Activated T-cell treated with anti-CD3 and anti-CD28 coated beads, Interleukin-2, amount 50 U/mL, for 4 hours (primary cell): ENCODE measurements around the gene CBY2. TPM values are rescaled to one million over a fixed set of nuclear protein-coding genes. Genes with fewer than 3 reads are reported as not detected.

Experiments used
- ATAC-seq, 2 donors: fragments of 200-7000 bp; cut with Tn5 transposase; one replicate each; pipeline ENCODE4 v1.10.0; 2021
- DNase-seq: peaks from one replicate; pipeline ENCODE4 v3.0.0-alpha.2; 2020
- H3K27me3 Mint-ChIP-seq: one replicate; pipeline ENCODE4 v1.8.0; 2021; ENCODE audit warnings: low read depth, mixed read lengths
- H3K36me3 Mint-ChIP-seq: one replicate; pipeline ENCODE4 v1.8.0; 2022; ENCODE audit warnings: mixed read lengths; ENCODE audit not compliant: insufficient read depth
- H3K4me1 Mint-ChIP-seq: one replicate; pipeline ENCODE4 v1.8.0; 2021; ENCODE audit warnings: low read depth, mixed read lengths
- H3K4me3 Mint-ChIP-seq: one replicate; pipeline ENCODE4 v1.8.0; 2021; ENCODE audit warnings: mild to moderate bottlenecking, moderate library complexity, mixed read lengths
- H3K9me3 Mint-ChIP-seq: one replicate; pipeline ENCODE4 v1.8.0; 2021; ENCODE audit warnings: mixed read lengths
- total RNA-seq, 3 donors: library from RNA; stranded (reverse); gene quantifications; one replicate each; pipeline ENCODE4 v1.2.1, GENCODE V29; 2021

CBY2 gene
- total RNA-seq, 3 donors from 2014 or later, result not detected

DNA sequence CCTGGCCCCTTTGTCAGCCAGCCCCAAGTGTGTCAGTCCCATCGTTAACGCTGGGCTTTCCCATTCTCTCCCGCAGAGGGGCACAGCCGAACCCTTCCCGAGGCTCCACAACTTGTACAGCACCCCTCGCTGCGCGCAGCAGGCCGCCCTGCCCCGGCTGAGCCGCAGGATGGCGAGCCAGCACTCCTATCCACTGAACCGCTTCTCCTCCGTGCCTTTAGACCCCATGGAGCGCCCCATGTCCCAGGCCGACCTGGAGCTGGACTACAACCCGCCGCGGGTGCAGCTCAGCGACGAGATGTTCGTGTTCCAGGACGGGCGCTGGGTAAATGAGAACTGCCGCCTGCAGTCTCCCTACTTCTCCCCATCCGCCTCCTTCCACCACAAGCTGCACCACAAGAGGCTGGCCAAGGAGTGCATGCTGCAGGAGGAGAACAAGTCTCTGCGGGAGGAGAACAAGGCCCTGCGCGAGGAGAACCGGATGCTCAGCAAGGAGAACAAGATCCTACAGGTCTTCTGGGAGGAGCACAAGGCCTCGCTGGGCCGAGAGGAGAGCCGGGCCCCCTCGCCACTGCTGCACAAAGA lies 11.1 kb downstream of the CBY2 start:
- no peaks in the 10 kb centered on the region for H3K4me1 Mint-ChIP-seq
- ATAC-seq, result no peak
- no peaks in the 10 kb centered on the region for H3K9me3 Mint-ChIP-seq
- no peak overlapping the region for H3K4me3 Mint-ChIP-seq
- no peak for DNase-seq
- H3K27me3 Mint-ChIP-seq, result peaks cover 4% of the 10 kb centered on the region
- no peaks in the 10 kb centered on the region for H3K36me3 Mint-ChIP-seq

DNA sequence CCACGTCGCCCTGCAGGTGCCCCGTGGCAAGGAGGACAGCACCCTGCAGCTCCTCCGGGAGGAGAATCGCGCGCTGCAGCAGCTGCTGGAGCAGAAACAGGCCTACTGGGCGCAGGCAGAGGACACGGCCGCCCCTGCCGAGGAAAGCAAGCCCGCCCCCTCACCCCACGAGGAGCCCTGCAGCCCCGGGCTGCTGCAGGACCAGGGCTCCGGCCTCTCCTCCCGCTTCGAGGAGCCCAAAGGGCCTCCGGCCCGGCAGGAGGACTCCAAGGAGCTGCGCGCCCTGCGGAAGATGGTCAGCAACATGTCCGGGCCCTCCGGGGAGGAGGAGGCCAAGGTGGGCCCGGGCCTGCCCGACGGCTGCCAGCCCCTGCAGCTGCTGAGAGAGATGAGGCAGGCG lies 11.6 kb downstream of the CBY2 start:
- DNase-seq (no peak), ATAC-seq (no peak)
- no peaks in the 10 kb centered on the region for H3K36me3 Mint-ChIP-seq
- H3K9me3 Mint-ChIP-seq, result no peaks in the 10 kb centered on the region
- no peak overlapping the region for H3K4me3 Mint-ChIP-seq
- H3K27me3 Mint-ChIP-seq, result peaks cover 4% of the 10 kb centered on the region
- H3K4me1 Mint-ChIP-seq, result no peaks in the 10 kb centered on the region

- Mint-ChIP-seq H3K27me3 (peaks cover 4% of the 10 kb centered on the region), H3K4me3 (no peak overlapping the region), H3K9me3 (no peaks in the 10 kb centered on the region), H3K4me1 (no peaks in the 10 kb centered on the region), H3K36me3 (no peaks in the 10 kb centered on the region)
- ATAC-seq (no peak), DNase-seq (no peak)
Observed at GRCh38 chr13:45714170-45714569, 12.1 kb downstream of the CBY2 start.

GRCh38 chr13:45715351-45715750 lies 13.2 kb downstream of the CBY2 start:
- no peaks in the 10 kb centered on the region for H3K4me1 Mint-ChIP-seq
- DNase-seq (no peak), ATAC-seq (no peak)
- H3K9me3 Mint-ChIP-seq, result no peaks in the 10 kb centered on the region
- H3K4me3 Mint-ChIP-seq, result no peak overlapping the region
- no peaks in the 10 kb centered on the region for H3K36me3 Mint-ChIP-seq
- H3K27me3 Mint-ChIP-seq, result peaks cover 4% of the 10 kb centered on the region

DNA sequence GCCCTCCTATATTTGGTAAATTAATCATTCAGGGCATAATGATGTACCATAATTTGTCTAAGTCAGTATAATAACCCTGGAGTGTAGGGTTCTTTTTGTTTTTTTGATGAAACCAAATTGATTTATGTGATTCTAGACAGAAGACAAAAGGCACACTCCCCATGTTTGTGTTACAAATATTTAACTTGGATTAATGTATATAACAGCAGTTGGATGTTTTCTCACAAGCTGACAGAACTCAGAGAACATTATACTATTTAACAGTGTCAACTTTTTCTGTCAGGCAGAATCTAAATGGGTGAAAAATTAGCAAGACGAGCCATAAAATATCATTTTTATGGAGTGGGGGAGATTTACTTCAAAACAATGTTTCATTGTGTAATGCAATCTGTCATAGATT lies 15.2 kb downstream of the CBY2 start:
- no peaks in the 10 kb centered on the region for H3K36me3 Mint-ChIP-seq
- H3K27me3 Mint-ChIP-seq, result peaks cover 5% of the 10 kb centered on the region
- H3K4me1 Mint-ChIP-seq, result no peaks in the 10 kb centered on the region
- no peaks in the 10 kb centered on the region for H3K9me3 Mint-ChIP-seq
- no peak overlapping the region for H3K4me3 Mint-ChIP-seq
- no peak for ATAC-seq
- DNase-seq, result no peak

- Mint-ChIP-seq H3K4me3 (no peak overlapping the region), H3K27me3 (peaks cover 5% of the 10 kb centered on the region), H3K36me3 (no peaks in the 10 kb centered on the region), H3K9me3 (no peaks in the 10 kb centered on the region), H3K4me1 (no peaks in the 10 kb centered on the region)
- no peak for DNase-seq
- ATAC-seq, result no peak
Observed at GRCh38 chr13:45718063-45718462, 15.9 kb downstream of the CBY2 start.

GRCh38 chr13:45718992-45719391 lies 16.9 kb downstream of the CBY2 start:
- DNase-seq, result no peak
- Mint-ChIP-seq H3K9me3 (no peaks in the 10 kb centered on the region), H3K4me3 (no peak overlapping the region), H3K27me3 (peaks cover 5% of the 10 kb centered on the region), H3K36me3 (no peaks in the 10 kb centered on the region), H3K4me1 (no peaks in the 10 kb centered on the region)
- no peak for ATAC-seq

DNA sequence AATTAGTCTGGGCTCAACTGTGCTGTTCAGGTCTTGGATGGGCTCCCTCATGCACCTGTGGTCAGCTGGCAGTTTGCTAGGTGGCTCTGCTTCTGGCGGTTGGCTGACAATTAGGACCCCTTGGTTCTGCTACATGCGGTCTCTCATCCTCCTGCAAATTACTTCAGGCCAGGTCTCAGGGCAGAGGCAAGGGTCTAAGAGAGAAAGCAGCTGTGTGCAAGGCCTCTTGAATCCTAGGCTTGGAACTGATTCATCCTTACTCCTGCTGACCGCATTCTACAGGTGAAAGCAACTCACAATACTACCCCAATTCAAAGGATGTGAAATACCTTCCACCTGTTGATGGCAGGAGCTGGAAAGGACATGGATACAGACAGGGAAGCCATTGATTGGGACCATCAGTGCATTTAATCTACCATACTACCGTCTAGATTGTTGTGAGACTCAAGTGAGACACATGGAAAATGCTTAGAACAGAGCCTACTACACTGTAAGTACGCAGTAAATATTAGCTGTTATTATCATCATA lies 19.1 kb downstream of the CBY2 start:
- DNase-seq, result no peak
- Mint-ChIP-seq H3K27me3 (peaks cover 5% of the 10 kb centered on the region), H3K4me1 (no peaks in the 10 kb centered on the region), H3K9me3 (no peaks in the 10 kb centered on the region), H3K36me3 (no peaks in the 10 kb centered on the region), H3K4me3 (no peak overlapping the region)
- no peak for ATAC-seq

- Mint-ChIP-seq H3K27me3 (peaks cover 1% of the 10 kb centered on the region), H3K9me3 (no peaks in the 10 kb centered on the region), H3K36me3 (no peaks in the 10 kb centered on the region), H3K4me3 (no peak overlapping the region), H3K4me1 (no peaks in the 10 kb centered on the region)
- DNase-seq (no peak), ATAC-seq (no peak)
Observed at GRCh38 chr13:45723798-45724197, 21.7 kb downstream of the CBY2 start.

DNA sequence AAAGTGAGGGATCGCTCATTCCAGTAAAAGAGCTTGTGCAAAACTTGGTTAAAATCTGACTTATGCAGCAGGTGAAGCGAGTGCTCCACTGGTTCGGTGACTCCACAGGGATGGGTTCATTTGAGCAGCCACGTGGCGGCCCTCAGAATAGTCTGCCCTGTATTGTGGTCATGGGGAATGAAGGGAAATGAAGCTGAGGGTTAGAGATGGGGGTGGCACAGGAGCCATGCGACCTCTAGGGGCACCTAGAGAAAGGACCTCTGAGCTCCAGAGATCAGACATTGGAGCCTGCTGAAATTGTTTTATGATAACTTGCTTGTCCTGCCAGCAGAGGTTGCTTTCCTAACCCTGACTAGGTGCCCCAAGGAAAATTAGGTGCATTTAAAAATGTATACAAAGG lies 26.6 kb downstream of the CBY2 start:
- Mint-ChIP-seq H3K4me1 (no peaks in the 10 kb centered on the region), H3K4me3 (no peak overlapping the region), H3K9me3 (no peaks in the 10 kb centered on the region), H3K36me3 (no peaks in the 10 kb centered on the region), H3K27me3 (peaks cover 4% of the 10 kb centered on the region)
- ATAC-seq, result no peak
- no peak for DNase-seq

DNA sequence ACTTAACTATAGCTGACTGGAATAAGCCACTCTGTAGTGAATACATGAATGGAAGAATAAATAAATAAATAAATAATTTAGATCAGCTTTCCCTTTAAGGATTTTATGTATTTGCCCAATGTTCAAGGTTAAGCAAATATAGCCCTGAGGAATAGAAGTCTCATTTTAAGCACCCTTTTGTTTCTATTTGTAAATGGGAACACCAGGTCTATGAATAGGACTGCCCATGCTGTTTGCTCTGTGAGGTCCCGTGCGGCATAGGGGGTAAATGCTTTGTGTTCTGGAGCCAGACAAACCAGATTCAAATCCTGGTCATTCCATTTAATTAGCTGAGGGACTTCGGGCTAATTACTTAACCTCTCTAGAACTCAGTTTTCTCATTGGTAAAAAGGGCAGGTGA lies 29.3 kb downstream of the CBY2 start:
- DNase-seq, result no peak
- peaks cover 8% of the 10 kb centered on the region for H3K27me3 Mint-ChIP-seq
- ATAC-seq, result no peak
- H3K36me3 Mint-ChIP-seq, result no peaks in the 10 kb centered on the region
- H3K9me3 Mint-ChIP-seq, result no peaks in the 10 kb centered on the region
- H3K4me3 Mint-ChIP-seq, result no peak overlapping the region
- no peaks in the 10 kb centered on the region for H3K4me1 Mint-ChIP-seq

DNA sequence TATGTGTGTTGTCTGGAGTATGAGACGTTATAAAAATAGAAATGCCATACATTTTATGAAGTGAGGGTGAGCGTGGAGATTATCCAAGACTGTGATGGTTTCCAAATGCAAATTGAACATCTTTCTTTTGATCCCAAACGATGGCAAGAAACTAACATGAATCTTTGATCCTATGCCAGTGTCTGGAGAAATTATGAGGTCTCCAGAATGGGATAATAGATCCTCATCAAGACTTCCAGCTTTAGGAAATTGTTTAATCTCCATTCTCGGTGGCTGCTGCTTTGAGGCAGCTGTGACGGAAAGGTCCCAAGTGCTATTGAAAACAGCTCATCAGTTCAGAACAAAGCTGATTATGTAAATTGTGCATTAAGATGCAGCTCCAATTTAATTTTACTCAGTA lies 30.8 kb downstream of the CBY2 start:
- no peak overlapping the region for H3K4me3 Mint-ChIP-seq
- no peaks in the 10 kb centered on the region for H3K36me3 Mint-ChIP-seq
- no peak for ATAC-seq
- H3K27me3 Mint-ChIP-seq, result peaks cover 8% of the 10 kb centered on the region
- H3K9me3 Mint-ChIP-seq, result no peaks in the 10 kb centered on the region
- no peaks in the 10 kb centered on the region for H3K4me1 Mint-ChIP-seq
- DNase-seq, result no peak

GRCh38 chr13:45733361-45733760 lies 31.2 kb downstream of the CBY2 start:
- Mint-ChIP-seq H3K4me1 (no peaks in the 10 kb centered on the region), H3K4me3 (no peak overlapping the region), H3K9me3 (no peaks in the 10 kb centered on the region), H3K36me3 (no peaks in the 10 kb centered on the region), H3K27me3 (peaks cover 8% of the 10 kb centered on the region)
- ATAC-seq, result no peak
- DNase-seq, result no peak

- H3K27me3 Mint-ChIP-seq, result peaks cover 4% of the 10 kb centered on the region
- H3K36me3 Mint-ChIP-seq, result no peaks in the 10 kb centered on the region
- no peaks in the 10 kb centered on the region for H3K4me1 Mint-ChIP-seq
- H3K9me3 Mint-ChIP-seq, result no peaks in the 10 kb centered on the region
- H3K4me3 Mint-ChIP-seq, result no peak overlapping the region
- DNase-seq (no peak), ATAC-seq (no peak)
Observed at GRCh38 chr13:45737571-45738017, 35.5 kb downstream of the CBY2 start.

- Mint-ChIP-seq H3K4me3 (no peak overlapping the region), H3K27me3 (no peaks in the 10 kb centered on the region), H3K36me3 (no peaks in the 10 kb centered on the region), H3K4me1 (no peaks in the 10 kb centered on the region), H3K9me3 (no peaks in the 10 kb centered on the region)
- DNase-seq (no peak), ATAC-seq (no peak)
Observed at GRCh38 chr13:45742985-45743384, 40.9 kb downstream of the CBY2 start.

DNA sequence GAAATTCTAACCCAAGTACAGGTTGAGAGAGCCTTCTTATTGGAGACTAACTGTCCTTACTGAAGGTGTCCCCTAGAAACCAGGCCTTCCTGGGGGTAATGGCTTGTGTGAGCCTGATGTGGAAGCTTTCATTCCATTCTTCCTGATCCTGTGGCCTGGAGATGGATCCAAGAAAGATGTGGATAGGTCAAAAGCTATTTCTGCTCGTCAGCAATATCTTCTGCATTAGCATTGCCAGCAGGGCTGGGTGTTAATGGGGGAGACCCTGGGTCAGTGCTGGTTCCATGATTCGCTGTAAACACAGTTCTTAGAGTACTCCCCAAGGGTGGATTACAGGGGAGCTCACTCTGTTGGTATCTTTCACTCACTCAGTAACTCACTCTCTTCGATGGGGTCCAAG lies 42.9 kb downstream of the CBY2 start:
- no peaks in the 10 kb centered on the region for H3K36me3 Mint-ChIP-seq
- DNase-seq, result no peak
- no peaks in the 10 kb centered on the region for H3K4me1 Mint-ChIP-seq
- H3K4me3 Mint-ChIP-seq, result no peak overlapping the region
- H3K9me3 Mint-ChIP-seq, result no peaks in the 10 kb centered on the region
- peaks cover 2% of the 10 kb centered on the region for H3K27me3 Mint-ChIP-seq
- ATAC-seq, result no peak
